ENCODE measurements around the gene FOXD1.

GRCh38 chr5:73452215-73452614 lies 3.6 kb upstream of the FOXD1 start:
- TF ChIP-seq CTCF (IDR thresholded peaks at IDR 0.05) = no peak
- TF ChIP-seq POLR2A (IDR thresholded peaks at IDR 0.05) = no peak
